ENCODE measurements around the gene DAPK1.

The DAPK1 gene

DNA sequence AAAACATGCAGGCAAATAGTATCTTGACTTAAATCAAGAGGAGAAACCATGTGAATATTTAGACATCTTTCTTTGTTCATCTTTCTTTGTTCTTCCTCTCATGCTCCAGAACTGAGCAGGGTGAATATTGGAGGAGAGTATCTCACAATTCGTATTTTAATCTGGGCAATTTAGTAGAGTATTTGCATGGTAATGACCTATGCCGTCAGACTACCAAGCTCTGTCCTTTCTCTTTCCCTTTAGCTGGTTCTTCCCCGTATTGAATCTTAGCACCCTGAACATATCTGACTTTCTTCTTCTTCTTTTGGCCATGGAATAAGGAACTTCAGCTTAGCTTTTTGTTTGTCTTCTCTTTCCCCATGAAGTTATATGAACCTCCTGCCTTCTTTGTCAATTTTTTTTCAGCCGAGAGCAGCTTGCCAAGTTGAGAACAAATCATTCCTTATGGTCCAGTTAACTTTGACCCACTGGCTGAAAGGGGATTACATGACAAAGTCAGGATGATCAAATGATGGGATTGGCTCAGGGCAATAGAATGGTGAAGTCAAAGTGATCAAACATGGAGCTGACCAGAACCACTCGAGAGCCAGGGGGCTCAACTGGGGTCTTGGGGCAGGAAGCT, 95.8 kb downstream of the DAPK1 start:
- POLR2A ChIA-PET = no interaction called here
- H3K4me3 ChIP-seq (ENCODE audit: low read depth, low read length) = no peak overlapping the region
- no peak for DNase-seq (ENCODE audit: low read depth, low spot score)
- TF ChIP-seq, protein P1, sequence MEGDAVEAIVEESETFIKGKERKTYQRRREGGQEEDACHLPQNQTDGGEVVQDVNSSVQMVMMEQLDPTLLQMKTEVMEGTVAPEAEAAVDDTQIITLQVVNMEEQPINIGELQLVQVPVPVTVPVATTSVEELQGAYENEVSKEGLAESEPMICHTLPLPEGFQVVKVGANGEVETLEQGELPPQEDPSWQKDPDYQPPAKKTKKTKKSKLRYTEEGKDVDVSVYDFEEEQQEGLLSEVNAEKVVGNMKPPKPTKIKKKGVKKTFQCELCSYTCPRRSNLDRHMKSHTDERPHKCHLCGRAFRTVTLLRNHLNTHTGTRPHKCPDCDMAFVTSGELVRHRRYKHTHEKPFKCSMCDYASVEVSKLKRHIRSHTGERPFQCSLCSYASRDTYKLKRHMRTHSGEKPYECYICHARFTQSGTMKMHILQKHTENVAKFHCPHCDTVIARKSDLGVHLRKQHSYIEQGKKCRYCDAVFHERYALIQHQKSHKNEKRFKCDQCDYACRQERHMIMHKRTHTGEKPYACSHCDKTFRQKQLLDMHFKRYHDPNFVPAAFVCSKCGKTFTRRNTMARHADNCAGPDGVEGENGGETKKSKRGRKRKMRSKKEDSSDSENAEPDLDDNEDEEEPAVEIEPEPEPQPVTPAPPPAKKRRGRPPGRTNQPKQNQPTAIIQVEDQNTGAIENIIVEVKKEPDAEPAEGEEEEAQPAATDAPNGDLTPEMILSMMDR (IDR thresholded peaks at IDR 0.05; ENCODE audit: insufficient read depth, low read length, missing control alignments) = no peak
- CTCF ChIA-PET = no interaction called here

DNA sequence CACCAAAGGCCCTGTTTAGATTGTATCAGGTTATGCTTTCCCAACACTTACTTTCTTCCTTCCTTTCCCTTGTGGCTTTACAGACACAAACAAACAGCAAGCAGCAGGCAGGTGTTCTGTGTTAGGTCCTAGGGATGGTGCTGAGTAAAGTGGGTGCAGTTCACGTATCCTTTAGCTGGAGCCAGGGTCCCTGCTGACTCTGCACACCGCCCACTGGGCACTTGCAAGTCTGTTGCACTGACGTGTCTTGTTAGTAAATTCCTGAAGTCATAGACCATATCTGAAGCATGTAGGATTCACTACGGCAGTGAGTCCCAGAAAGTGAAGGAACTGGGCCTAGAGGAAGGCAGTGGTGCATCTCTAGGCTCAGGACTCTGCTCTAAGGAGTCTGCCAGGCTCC, 96.5 kb downstream of the DAPK1 start:
- CTCF ChIA-PET = no interaction called here
- POLR2A ChIA-PET = no interaction called here
- DNase-seq (ENCODE audit: low read depth, low spot score) = no peak
- no peak overlapping the region for H3K4me3 ChIP-seq (ENCODE audit: low read depth, low read length)
- TF ChIP-seq, protein P1 (IDR thresholded peaks at IDR 0.05; ENCODE audit: insufficient read depth, low read length, missing control alignments) = no peak

DNA sequence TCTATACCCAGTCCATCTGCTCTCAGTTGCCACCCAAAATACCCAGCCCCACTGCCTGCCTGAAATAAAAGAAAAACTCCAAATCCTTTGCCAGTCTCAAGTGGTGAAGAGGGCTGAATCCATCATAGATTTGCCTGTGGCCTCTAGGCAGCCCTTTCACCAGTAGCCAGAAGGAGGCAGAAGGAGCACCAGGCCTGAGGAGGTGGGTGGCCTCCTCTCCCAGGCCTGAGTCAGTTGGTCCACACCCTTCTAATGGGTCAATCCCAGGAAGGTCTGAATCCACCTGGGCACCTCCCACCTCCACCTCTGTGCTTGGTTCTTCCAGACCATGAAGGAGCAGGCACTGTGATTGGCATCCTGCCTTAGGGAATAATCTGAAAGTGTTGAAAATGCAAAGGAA, 97.0 kb downstream of the DAPK1 start:
- ChIA-PET POLR2A (no interaction called here), CTCF (no interaction called here)
- DNase-seq (ENCODE audit: low read depth, low spot score) = no peak

DNA sequence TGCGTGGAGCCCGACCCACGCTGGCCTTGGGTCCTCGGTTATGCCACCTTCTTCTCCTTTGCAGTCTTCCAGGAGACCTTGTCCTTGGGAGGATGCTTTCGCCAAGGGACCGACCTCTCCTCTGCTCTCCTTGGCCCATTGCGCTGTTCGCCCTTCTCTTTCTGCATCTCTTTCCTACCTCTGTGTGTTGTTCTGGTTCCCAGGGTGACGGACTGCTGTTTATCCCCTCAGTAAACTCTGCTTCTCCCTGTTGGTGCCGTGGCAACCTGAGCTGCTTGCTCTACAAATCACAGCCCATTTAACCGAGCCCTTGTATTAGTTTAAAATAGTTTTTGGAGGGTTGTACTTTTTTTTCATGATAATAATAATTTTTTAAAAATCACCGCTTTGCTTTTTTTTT, 97.9 kb downstream of the DAPK1 start:
- POLR2A ChIA-PET = no interaction called here
- CTCF ChIA-PET = no interaction called here
- no peak for DNase-seq (ENCODE audit: low read depth, low spot score)
- no peak overlapping the region for H3K4me3 ChIP-seq (ENCODE audit: low read depth, low read length)
- TF ChIP-seq, protein P1 (IDR thresholded peaks at IDR 0.05; ENCODE audit: insufficient read depth, low read length, missing control alignments) = no peak

More for the DNA sequence above, 97.0 kb downstream of the DAPK1 start:
- TF ChIP-seq, protein P1 (IDR thresholded peaks at IDR 0.05; ENCODE audit: insufficient read depth, low read length, missing control alignments) = no peak
- no peak overlapping the region for H3K4me3 ChIP-seq (ENCODE audit: low read depth, low read length)

DNA sequence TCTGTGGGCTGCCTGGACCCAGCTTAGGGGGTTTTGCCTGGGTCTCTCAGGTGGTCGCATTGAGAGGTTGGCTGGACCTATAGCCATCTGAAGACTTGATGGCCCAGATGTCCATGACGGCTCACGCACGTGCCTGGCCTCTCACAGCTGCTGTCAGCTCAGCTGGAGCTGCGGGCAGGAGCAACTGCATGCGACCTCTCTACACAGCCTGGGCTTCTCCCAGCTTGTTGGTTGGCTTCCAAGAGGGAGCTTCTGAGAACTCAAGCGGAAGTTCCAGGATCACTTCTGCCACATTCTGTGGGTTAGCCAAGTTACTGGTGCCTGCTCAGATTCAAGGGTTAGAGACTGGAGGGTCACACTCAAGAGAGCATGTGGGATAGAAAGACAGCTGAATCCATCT, 99.2 kb downstream of the DAPK1 start:
- ChIA-PET POLR2A (no interaction called here), CTCF (no interaction called here)
- no peak for DNase-seq (ENCODE audit: low read depth, low spot score)
- no peak overlapping the region for H3K4me3 ChIP-seq (ENCODE audit: low read depth, low read length)
- TF ChIP-seq, protein P1 (IDR thresholded peaks at IDR 0.05; ENCODE audit: insufficient read depth, low read length, missing control alignments) = no peak

DNA sequence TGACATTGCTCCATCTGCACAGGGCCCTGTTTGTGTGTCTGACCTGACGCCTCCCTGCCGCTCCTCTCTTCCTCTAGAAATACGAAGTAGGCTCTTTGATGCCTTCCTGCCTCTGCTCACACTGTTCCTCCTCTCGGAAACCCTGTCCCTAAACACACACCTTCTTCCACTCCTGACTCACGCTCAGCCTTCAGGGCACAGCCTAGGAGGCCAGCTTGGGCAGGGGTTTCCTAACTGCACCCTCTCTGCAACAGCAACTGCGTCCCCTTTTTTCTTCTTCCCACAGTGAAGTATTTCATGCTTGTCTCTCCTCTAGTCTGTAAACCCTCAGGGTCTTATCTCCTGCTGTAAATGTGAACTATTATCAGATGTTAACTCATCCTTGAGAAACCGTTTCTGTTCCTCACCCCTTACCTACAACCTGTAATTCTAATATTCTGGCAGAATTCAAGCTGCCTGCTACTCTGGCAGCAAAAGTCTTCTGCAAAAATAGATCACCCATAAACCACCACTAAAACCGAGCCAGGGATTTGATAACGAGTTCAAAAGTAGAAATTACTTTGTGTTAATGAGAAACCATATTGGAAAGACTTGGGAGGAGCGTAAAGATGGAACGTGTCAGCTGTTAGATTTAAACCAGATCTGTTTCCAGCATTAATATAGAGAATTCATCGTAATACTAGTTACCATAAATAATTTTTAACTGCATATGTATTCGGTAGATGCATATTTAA, 100.2 kb downstream of the DAPK1 start:
- POLR2A ChIA-PET = no interaction called here
- CTCF ChIA-PET = no interaction called here
- TF ChIP-seq, protein P1 (IDR thresholded peaks at IDR 0.05; ENCODE audit: insufficient read depth, low read length, missing control alignments) = no peak
- no peak for DNase-seq (ENCODE audit: low read depth, low spot score)
- no peak overlapping the region for H3K4me3 ChIP-seq (ENCODE audit: low read depth, low read length)
